ENCODE data around the gene PRR15. TPM values are rescaled to one million over a fixed set of nuclear protein-coding genes. Genes with fewer than 3 reads are reported as not detected.
A peak's percentile ranks its signal among the peaks of the same experiment; 100 is the strongest.

Gene PRR15
- total RNA-seq, 1 donor from 2014 or later = not detected

GRCh38 chr7:29574659-29575058 lies 11.0 kb downstream of the PRR15 start:
- H3K27ac Mint-ChIP-seq (ENCODE audit: unreplicated experiment) = no peak overlapping the region
- no peak overlapping the region for H3K4me3 Mint-ChIP-seq (ENCODE audit: unreplicated experiment)
- peaks cover 4% of the 10 kb centered on the region for H3K9me3 Mint-ChIP-seq (ENCODE audit: unreplicated experiment)
- peaks cover 26% of the 10 kb centered on the region for H3K36me3 Mint-ChIP-seq (ENCODE audit: unreplicated experiment)
- peaks cover 3% of the 10 kb centered on the region for H3K27me3 Mint-ChIP-seq (ENCODE audit: unreplicated experiment)
- no peak for DNase-seq
- peaks cover 1% of the 10 kb centered on the region for H3K4me1 Mint-ChIP-seq (ENCODE audit: low read depth, unreplicated experiment)
- no peak for TF ChIP-seq CTCF (IDR thresholded peaks at IDR 0.05; ENCODE audit: partially characterized antibody, unreplicated experiment)

GRCh38 chr7:29587195-29587808 lies 23.7 kb downstream of the PRR15 start:
- no peak for DNase-seq
- Mint-ChIP-seq H3K9me3 (ENCODE audit: unreplicated experiment) (no peaks in the 10 kb centered on the region), H3K4me1 (ENCODE audit: low read depth, unreplicated experiment) (no peaks in the 10 kb centered on the region), H3K4me3 (ENCODE audit: unreplicated experiment) (no peak overlapping the region), H3K27ac (ENCODE audit: unreplicated experiment) (no peak overlapping the region), H3K36me3 (ENCODE audit: unreplicated experiment) (no peaks in the 10 kb centered on the region), H3K27me3 (ENCODE audit: unreplicated experiment) (no peaks in the 10 kb centered on the region)
- TF ChIP-seq CTCF (IDR thresholded peaks at IDR 0.05; ENCODE audit: partially characterized antibody, unreplicated experiment) = no peak

DNA sequence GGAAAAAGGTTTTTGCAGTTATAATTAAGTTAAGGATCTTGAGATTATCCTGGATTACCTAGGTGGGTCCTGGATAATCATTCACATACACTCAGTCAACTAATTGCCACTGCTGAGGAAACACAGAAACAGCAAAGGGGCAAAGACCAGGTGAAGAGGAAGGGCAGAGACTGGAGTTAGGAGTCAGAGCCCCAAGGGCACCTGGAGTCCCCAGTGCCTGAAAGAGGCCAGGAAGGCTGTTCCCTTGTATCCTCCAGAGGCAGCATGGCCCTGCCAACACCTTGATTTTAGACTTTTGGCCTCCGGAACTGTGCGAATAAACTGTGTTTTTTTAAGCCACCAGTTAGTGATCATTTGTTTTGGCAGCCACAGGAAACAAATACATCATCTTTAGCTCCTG lies 24.6 kb downstream of the PRR15 start:
- H3K36me3 Mint-ChIP-seq (ENCODE audit: unreplicated experiment) = no peaks in the 10 kb centered on the region
- H3K9me3 Mint-ChIP-seq (ENCODE audit: unreplicated experiment) = no peaks in the 10 kb centered on the region
- no peaks in the 10 kb centered on the region for H3K4me1 Mint-ChIP-seq (ENCODE audit: low read depth, unreplicated experiment)
- H3K27me3 Mint-ChIP-seq (ENCODE audit: unreplicated experiment) = no peaks in the 10 kb centered on the region
- DNase-seq = no peak
- TF ChIP-seq CTCF (IDR thresholded peaks at IDR 0.05; ENCODE audit: partially characterized antibody, unreplicated experiment) = no peak
- H3K4me3 Mint-ChIP-seq (ENCODE audit: unreplicated experiment) = no peak overlapping the region
- no peak overlapping the region for H3K27ac Mint-ChIP-seq (ENCODE audit: unreplicated experiment)

DNA sequence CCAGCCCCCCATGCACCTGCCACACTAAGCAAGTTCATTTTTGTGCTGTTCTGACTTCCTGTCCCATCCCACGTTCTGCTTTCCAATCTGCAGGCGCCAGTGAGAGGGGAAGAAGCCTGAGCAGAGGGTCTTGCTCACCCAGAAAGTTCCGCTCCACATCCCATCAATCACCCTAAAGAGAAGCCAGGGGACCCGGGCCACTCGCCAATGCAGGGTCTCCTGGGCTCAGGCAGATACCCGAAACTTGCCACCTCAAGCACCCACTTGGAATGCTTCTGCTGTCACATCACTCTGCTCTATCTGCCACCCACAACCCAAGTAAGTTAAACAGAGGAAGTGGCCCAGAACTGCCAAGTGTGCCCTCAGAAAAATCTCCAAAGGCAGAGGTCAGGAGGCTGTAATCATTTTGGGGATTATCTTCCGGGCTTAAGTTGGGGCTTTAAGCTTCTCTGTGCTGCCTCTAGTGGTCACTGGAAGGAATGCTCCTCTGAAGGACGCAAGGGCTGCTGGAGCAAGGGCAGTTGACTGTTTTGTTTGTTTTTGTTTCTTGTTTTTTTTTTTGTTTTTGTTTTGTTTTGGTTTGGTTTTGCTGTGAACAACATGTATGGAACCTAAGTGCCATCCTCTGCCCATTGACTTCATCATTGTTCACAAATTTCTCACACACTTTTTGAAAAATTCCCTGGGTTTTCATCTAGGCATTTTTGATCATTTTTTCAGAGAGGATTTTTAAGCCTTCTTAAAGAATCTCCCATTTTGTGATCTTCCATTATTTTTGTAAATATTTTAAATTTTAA lies 25.5 kb downstream of the PRR15 start:
- no peaks in the 10 kb centered on the region for H3K4me1 Mint-ChIP-seq (ENCODE audit: low read depth, unreplicated experiment)
- peak; percentile 84 for TF ChIP-seq CTCF (IDR thresholded peaks at IDR 0.05; ENCODE audit: partially characterized antibody, unreplicated experiment)
- H3K9me3 Mint-ChIP-seq (ENCODE audit: unreplicated experiment) = no peaks in the 10 kb centered on the region
- H3K27me3 Mint-ChIP-seq (ENCODE audit: unreplicated experiment) = no peaks in the 10 kb centered on the region
- H3K27ac Mint-ChIP-seq (ENCODE audit: unreplicated experiment) = no peak overlapping the region
- H3K4me3 Mint-ChIP-seq (ENCODE audit: unreplicated experiment) = no peak overlapping the region
- H3K36me3 Mint-ChIP-seq (ENCODE audit: unreplicated experiment) = no peaks in the 10 kb centered on the region
- DNase-seq = peak; percentile 51

- H3K4me1 Mint-ChIP-seq (ENCODE audit: low read depth, unreplicated experiment) = no peaks in the 10 kb centered on the region
- no peak for DNase-seq
- no peaks in the 10 kb centered on the region for H3K9me3 Mint-ChIP-seq (ENCODE audit: unreplicated experiment)
- no peaks in the 10 kb centered on the region for H3K27me3 Mint-ChIP-seq (ENCODE audit: unreplicated experiment)
- H3K4me3 Mint-ChIP-seq (ENCODE audit: unreplicated experiment) = no peak overlapping the region
- no peaks in the 10 kb centered on the region for H3K36me3 Mint-ChIP-seq (ENCODE audit: unreplicated experiment)
- H3K27ac Mint-ChIP-seq (ENCODE audit: unreplicated experiment) = no peak overlapping the region
- TF ChIP-seq CTCF (IDR thresholded peaks at IDR 0.05; ENCODE audit: partially characterized antibody, unreplicated experiment) = no peak
Observed at GRCh38 chr7:29592866-29593265, 29.2 kb downstream of the PRR15 start.

Measured in glutamatergic neuron (in vitro differentiated cells).